Neutrophil (primary cell): ENCODE data around the gene JARID2.

Experiments used
- H3K27ac ChIP-seq: fragments of 200-600 bp; sonication (generic); 2 replicates; pipeline ENCODE4 v1.5.1; 2016; ENCODE audit warnings: mild to moderate bottlenecking, moderate library complexity
- H3K27me3 ChIP-seq: fragments of 200-600 bp; sonication (generic); 2 replicates; pipeline ENCODE4 v1.6.0; 2016; ENCODE audit warnings: mild to moderate bottlenecking
- H3K36me3 ChIP-seq: fragments of 200-600 bp; sonication (generic); 2 replicates; pipeline ENCODE4 v1.5.1; 2017
- H3K4me1 ChIP-seq, 2 experiments: fragments of 200-600 bp in 1 of 2; sonication (generic) in 1 of 2; 1 replicate in 1 of 2; 2 replicates in 1 of 2; pipeline versions ENCODE4 v1.5.1 to v1.6.1; 2013 to 2016; ENCODE audit warnings: low read depth in 1 of 2, low read length in 1 of 2, mild to moderate bottlenecking in 1 of 2, moderate library complexity in 1 of 2; ENCODE audit not compliant: control insufficient read depth in 1 of 2, insufficient read depth in 1 of 2
- H3K4me3 ChIP-seq, 2 experiments: fragments of 200-600 bp in 1 of 2; sonication (generic) in 1 of 2; 1 replicate in 1 of 2; 2 replicates in 1 of 2; pipeline ENCODE4 v1.5.1; 2013 to 2016; ENCODE audit warnings: low read depth in 1 of 2, low read length in 1 of 2, mild to moderate bottlenecking in 1 of 2, moderate library complexity in 1 of 2
- H3K9me3 ChIP-seq: fragments of 200-600 bp; sonication (generic); 2 replicates; pipeline ENCODE4 v1.5.1; 2016
- TF ChIP-seq, protein P1 (sequence below): fragments of 200-600 bp; sonication (generic); IDR thresholded peaks from 2 replicates; pipeline ENCODE4 v1.5.1; 2016; ENCODE audit warnings: antibody characterized with exemption

JARID2 gene

DNA sequence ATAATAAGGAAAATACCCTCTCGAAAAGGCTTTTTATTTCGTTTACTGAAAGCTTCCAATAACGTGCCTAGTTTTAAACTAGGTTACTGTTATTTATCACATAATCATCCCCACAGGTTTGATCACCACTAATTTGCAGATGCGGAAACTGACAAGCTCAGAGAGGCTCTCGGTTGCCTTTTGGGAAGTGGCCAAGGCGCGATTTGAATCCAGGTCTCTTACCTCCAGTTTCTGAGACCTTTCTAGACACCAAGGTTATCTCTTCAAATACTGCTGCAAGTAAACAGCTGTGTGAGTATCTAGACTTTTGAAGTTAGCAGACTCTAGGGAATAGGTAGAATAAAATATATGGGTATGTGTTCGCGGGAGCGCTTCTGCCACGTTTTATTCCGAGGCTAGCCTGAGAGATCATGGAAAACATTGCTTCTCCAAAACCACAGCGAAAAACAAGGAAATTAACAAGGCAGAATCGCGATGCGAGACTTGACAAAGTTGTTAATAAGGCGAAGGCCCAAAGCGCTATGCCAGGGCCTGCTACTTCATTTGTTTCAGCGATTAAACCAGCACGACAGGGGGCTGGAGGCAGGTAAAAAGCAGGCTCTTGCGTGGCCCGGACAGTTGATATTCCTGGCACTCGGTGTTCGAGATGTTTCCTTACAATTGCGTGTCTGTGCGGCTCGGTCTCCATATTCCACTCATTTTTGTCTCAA is 1.8 kb upstream of the JARID2 start:
- H3K27ac ChIP-seq = peak overlapping the region; percentile 98
- H3K4me1 ChIP-seq = peaks cover 27 to 39% of the 10 kb centered on the region in 2 experiments
- TF ChIP-seq, protein P1, sequence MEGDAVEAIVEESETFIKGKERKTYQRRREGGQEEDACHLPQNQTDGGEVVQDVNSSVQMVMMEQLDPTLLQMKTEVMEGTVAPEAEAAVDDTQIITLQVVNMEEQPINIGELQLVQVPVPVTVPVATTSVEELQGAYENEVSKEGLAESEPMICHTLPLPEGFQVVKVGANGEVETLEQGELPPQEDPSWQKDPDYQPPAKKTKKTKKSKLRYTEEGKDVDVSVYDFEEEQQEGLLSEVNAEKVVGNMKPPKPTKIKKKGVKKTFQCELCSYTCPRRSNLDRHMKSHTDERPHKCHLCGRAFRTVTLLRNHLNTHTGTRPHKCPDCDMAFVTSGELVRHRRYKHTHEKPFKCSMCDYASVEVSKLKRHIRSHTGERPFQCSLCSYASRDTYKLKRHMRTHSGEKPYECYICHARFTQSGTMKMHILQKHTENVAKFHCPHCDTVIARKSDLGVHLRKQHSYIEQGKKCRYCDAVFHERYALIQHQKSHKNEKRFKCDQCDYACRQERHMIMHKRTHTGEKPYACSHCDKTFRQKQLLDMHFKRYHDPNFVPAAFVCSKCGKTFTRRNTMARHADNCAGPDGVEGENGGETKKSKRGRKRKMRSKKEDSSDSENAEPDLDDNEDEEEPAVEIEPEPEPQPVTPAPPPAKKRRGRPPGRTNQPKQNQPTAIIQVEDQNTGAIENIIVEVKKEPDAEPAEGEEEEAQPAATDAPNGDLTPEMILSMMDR = no peak
- no peaks in the 10 kb centered on the region for H3K27me3 ChIP-seq
- H3K36me3 ChIP-seq = no peaks in the 10 kb centered on the region
- peak overlapping the region; percentile 99 to 100 for H3K4me3 ChIP-seq
- no peaks in the 10 kb centered on the region for H3K9me3 ChIP-seq

DNA sequence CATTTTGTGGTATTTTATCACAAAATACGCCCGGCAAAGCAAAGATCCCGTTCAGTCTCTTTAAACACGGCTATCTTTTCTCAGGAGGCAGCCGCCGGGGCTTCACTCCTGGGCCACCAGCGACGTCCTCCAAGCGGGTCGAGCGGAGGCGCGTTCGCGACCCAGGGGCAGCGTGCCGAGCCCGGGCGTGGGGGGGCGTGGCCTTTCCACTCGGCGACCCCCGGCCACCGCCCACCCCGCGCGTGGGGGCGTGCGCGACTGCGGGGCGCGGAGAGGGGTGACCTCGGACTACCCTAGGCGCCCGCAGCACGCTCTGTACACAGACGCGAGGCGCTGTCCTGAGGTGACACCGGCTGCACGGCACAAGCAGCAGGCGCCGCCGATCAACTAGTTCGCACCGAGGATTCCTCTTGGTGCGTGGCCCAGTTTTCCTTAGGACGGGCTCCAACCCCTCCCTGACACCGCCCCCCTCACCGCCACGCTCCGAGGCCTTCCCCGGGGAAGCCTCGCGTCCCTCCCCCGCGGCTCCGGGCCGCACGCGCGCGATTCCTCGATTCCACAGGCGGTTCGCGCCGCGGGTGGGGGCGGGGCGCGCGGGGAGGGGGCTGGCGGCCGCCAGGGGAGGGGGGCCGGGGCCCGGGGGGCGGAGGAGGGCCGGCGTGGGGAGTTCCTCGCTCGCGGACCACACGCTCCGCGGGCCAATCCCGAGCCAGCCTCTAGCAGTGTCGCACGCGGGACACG is 1.1 kb upstream of the JARID2 start:
- H3K27me3 ChIP-seq = no peaks in the 10 kb centered on the region
- H3K4me1 ChIP-seq = peaks cover 34 to 46% of the 10 kb centered on the region in 2 experiments
- TF ChIP-seq, protein P1 = peak; percentile 13
- no peaks in the 10 kb centered on the region for H3K9me3 ChIP-seq
- peak overlapping the region; percentile 99 to 100 for H3K4me3 ChIP-seq
- H3K27ac ChIP-seq = peak overlapping the region; percentile 98
- H3K36me3 ChIP-seq = no peaks in the 10 kb centered on the region

DNA sequence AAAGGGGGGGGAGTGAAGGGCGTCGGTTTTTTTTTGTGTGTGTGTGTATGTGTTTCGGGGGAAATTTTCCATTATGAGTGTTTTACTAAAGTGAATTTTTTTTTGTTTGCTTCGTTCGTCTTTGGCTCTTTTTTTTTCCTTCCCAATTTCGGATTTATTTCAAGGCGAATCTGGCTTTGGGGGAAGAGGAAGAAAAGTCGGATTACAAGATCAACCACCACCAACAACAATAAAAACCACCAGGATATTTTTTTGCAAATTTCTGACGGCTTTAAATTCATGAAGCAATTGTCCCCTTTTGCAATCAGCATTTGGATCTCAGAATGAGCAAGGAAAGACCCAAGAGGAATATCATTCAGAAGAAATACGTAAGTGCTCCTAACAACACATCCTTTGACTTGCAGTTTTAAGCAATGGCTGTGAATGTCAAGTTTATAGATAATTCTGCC is 372 bp downstream of the JARID2 start:
- Histone ChIP-seq H3K36me3 (no peaks in the 10 kb centered on the region), H3K27me3 (no peaks in the 10 kb centered on the region), H3K9me3 (no peaks in the 10 kb centered on the region), H3K27ac (peak overlapping the region; percentile 98), H3K4me3 (peak overlapping the region; percentile 99 to 100), H3K4me1 (peaks cover 49 to 60% of the 10 kb centered on the region in 2 experiments)
- TF ChIP-seq, protein P1 = no peak

DNA sequence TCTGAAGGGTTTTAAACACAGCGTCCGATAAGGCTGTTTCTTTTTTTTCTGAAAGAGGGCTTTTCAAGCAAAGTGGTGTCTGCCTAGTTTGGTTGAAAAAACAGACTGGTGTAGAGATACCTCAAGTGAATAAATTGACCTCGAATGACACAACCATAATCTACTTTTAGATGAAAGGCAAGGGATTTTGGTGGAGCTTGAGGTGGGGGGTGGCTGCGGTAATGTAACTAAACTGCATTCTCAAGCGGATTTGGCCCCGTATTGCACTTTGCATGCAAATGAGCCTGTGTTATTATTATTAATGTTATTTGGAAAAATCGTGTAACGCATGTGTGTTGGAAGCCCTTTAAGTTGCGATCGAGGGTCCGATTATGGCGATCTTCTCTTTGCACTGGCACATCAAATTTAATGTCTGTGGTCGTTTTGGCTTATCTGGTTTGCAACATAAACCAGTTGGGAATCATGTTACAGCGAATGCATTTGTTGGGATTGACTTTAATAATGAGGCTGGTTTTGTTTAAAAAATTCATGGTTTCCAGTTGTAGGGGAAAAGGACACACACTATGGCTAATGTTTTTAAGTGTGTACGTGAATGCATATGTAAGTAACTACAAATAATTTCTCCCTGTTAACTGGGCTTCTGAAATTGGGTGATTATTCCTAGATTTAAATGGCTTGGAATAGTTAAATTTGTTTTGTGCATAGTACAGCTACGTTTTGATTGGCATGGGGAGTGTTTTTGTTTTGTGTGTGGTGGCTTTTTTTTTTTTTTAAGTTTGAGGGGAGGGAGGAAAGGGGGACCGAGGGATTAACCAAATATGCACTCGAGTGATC is 1.0 kb downstream of the JARID2 start:
- H3K4me1 ChIP-seq = peaks cover 55 to 63% of the 10 kb centered on the region in 2 experiments
- H3K9me3 ChIP-seq = no peaks in the 10 kb centered on the region
- TF ChIP-seq, protein P1 = no peak
- peak overlapping the region; percentile 98 for H3K27ac ChIP-seq
- H3K27me3 ChIP-seq = no peaks in the 10 kb centered on the region
- H3K4me3 ChIP-seq = peak overlapping the region; percentile 99 to 100
- H3K36me3 ChIP-seq = no peaks in the 10 kb centered on the region
